A549 (cell line): ENCODE data around the gene RGPD8. TPM values are rescaled to one million over a fixed set of nuclear protein-coding genes. Genes with fewer than 3 reads are reported as not detected.

Experiments
- ATAC-seq, 2 experiments: fragments of 200-7000 bp in 1 of 2; fragments of >200 bp in 1 of 2; cut with Nextera tagmentation in 1 of 2; cut with Tn5 transposase in 1 of 2; 3 replicates each; pipeline versions ENCODE4 v1.8.0 to v1.9.1; 2018 to 2020; ENCODE audit warnings: mild to moderate bottlenecking in 1 of 2, moderate library complexity in 1 of 2
- CTCF ChIA-PET: fragments of 300-600 bp; sonication (Branson Sonifier 250); formaldehyde crosslinking; extraction: SDS; loops from one replicate; lab custom pipeline; 2021; ENCODE audit warnings: antibody characterized with exemption, inconsistent platforms; lab: Yijun Ruan, JAX
- POLR2A ChIA-PET: fragments of 350-600 bp; formaldehyde crosslinking; extraction: SDS; loops from one replicate; lab custom pipeline; 2021; ENCODE audit warnings: antibody characterized with exemption, inconsistent platforms; lab: Yijun Ruan, JAX
- DNase-seq, 2 experiments: peaks; one replicate each; pipeline versions ENCODE4 v3.0.0 to v3.0.0-alpha.2; 2011 to 2016; ENCODE audit warnings: low read depth in 1 of 2, low spot score in 1 of 2
- FAIRE-seq: peaks from 2 replicates; lab custom pipeline; 2011; peaks lifted over from hg19 to GRCh38; lab: Jason Lieb, UNC
- H3K27ac ChIP-seq, 2 experiments: fragments of >200 bp; sonication (Bioruptor Twin); formaldehyde crosslinking; 3 replicates each; pipeline ENCODE4 v1.5.1; 2016 to 2017
- H3K4me1 ChIP-seq: fragments of >200 bp; sonication (Bioruptor Twin); formaldehyde crosslinking; 3 replicates; pipeline ENCODE4 v1.6.1; 2016
- H3K4me2 ChIP-seq: fragments of >200 bp; sonication (Bioruptor Twin); formaldehyde crosslinking; 3 replicates; pipeline ENCODE4 v1.6.1; 2016
- H3K4me3 ChIP-seq: fragments of >200 bp; sonication (Bioruptor Twin); formaldehyde crosslinking; 3 replicates; pipeline ENCODE4 v1.5.1; 2016
- H3K9me3 ChIP-seq: fragments of >200 bp; sonication (Bioruptor Twin); formaldehyde crosslinking; 3 replicates; pipeline ENCODE4 v1.6.1; 2016
- BHLHE40 ChIP-seq: IDR thresholded peaks from 2 replicates; pipeline ENCODE4 v1.6.1; 2012; ENCODE audit warnings: low read depth, low read length, inconsistent platforms
- CBX2 ChIP-seq: fragments of 200-600 bp; sonication (generic); IDR thresholded peaks from 2 replicates; pipeline ENCODE4 v1.6.1; 2016; ENCODE audit warnings: low read depth, mild to moderate bottlenecking, borderline replicate concordance
- CBX8 ChIP-seq: fragments of 200-600 bp; sonication (generic); IDR thresholded peaks from 2 replicates; pipeline ENCODE4 v1.6.1; 2016
- CEBPB ChIP-seq, 2 experiments: fragments of >200 bp in 1 of 2; sonication (Bioruptor Twin) in 1 of 2; formaldehyde crosslinking in 1 of 2; IDR thresholded peaks; 2 replicates each; pipeline ENCODE4 v1.6.1; 2012 to 2016
- CHD2 ChIP-seq: fragments of 150-350 bp; IDR thresholded peaks from 2 replicates; pipeline ENCODE4 v1.6.1; 2014; ENCODE audit warnings: low read length; ENCODE audit not compliant: partially characterized antibody
- CHD4 ChIP-seq: fragments of 200-600 bp; sonication (generic); IDR thresholded peaks from 2 replicates; pipeline ENCODE4 v1.6.1; 2016; ENCODE audit warnings: antibody characterized with exemption, mild to moderate bottlenecking, borderline replicate concordance
- EHF ChIP-seq: fragments of 250-450 bp; sonication (Bioruptor Pico); IDR thresholded peaks from 2 replicates; pipeline ENCODE4 v1.5.0; 2020; ENCODE audit warnings: mild to moderate bottlenecking
- EHMT2 ChIP-seq: fragments of 200-600 bp; sonication (generic); IDR thresholded peaks from 2 replicates; pipeline ENCODE4 v1.6.1; 2016; ENCODE audit warnings: antibody characterized with exemption, low read depth, mild to moderate bottlenecking, moderate library complexity
- ESRRA ChIP-seq: fragments of 150-350 bp; IDR thresholded peaks from 2 replicates; pipeline ENCODE4 v1.6.1; 2014; ENCODE audit warnings: mild to moderate bottlenecking, low read length, borderline replicate concordance
- GATA3 ChIP-seq: IDR thresholded peaks from 2 replicates; pipeline ENCODE4 v1.6.1; 2012; ENCODE audit warnings: borderline replicate concordance
- HEYL ChIP-seq: fragments of 250-450 bp; sonication (Bioruptor Pico); IDR thresholded peaks from 2 replicates; pipeline ENCODE4 v1.8.0; 2021; ENCODE audit warnings: mild to moderate bottlenecking, moderate library complexity
- HOXA7 ChIP-seq: fragments of 250-450 bp; sonication (Bioruptor Pico); IDR thresholded peaks from 2 replicates; pipeline ENCODE4 v1.5.0; 2020; ENCODE audit warnings: mild to moderate bottlenecking, moderate library complexity
- HOXB5 ChIP-seq: fragments of 250-450 bp; sonication (Bioruptor Pico); IDR thresholded peaks from 2 replicates; pipeline ENCODE4 v1.5.0; 2020; ENCODE audit warnings: mild to moderate bottlenecking, moderate library complexity
- KDM5A ChIP-seq: fragments of 200-600 bp; sonication (generic); IDR thresholded peaks from 2 replicates; pipeline ENCODE4 v1.6.1; 2016; ENCODE audit warnings: antibody characterized with exemption, mild to moderate bottlenecking
- MAFK ChIP-seq: fragments of 450-650 bp; IDR thresholded peaks from 2 replicates; pipeline ENCODE4 v1.6.1; 2014; ENCODE audit not compliant: partially characterized antibody
- MAZ ChIP-seq: fragments of 150-350 bp; IDR thresholded peaks from 2 replicates; pipeline ENCODE4 v1.6.1; 2014; ENCODE audit warnings: antibody characterized with exemption, low read depth, low read length, borderline replicate concordance
- NFE2L2 ChIP-seq: fragments of 150-350 bp; conservative IDR thresholded peaks from 2 replicates; pipeline ENCODE4 v1.6.1; 2014; ENCODE audit warnings: low read length
- PHF8 ChIP-seq: fragments of 200-600 bp; sonication (generic); IDR thresholded peaks from 2 replicates; pipeline ENCODE4 v1.6.1; 2016; ENCODE audit warnings: low read depth, mild to moderate bottlenecking, antibody characterized with exemption, moderate library complexity, borderline replicate concordance
- RAD21 ChIP-seq, 2 experiments: fragments of >200 bp in 1 of 2; sonication (Bioruptor Twin) in 1 of 2; formaldehyde crosslinking in 1 of 2; IDR thresholded peaks in 1 of 2; conservative IDR thresholded peaks in 1 of 2; 2 replicates in 1 of 2; 3 replicates in 1 of 2; pipeline ENCODE4 v1.6.1; 2012 to 2018; ENCODE audit warnings: inconsistent platforms in 1 of 2
- RCOR1 ChIP-seq: fragments of 150-350 bp; IDR thresholded peaks from 2 replicates; pipeline ENCODE4 v1.6.1; 2014; ENCODE audit warnings: antibody characterized with exemption, low read length, low read depth
- RFX5 ChIP-seq: fragments of 450-650 bp; IDR thresholded peaks from 2 replicates; pipeline ENCODE4 v1.7.1; 2014; ENCODE audit warnings: antibody characterized with exemption, mild to moderate bottlenecking, moderate library complexity
- RNF2 ChIP-seq: fragments of 200-600 bp; sonication (generic); IDR thresholded peaks from 2 replicates; pipeline ENCODE4 v1.6.1; 2016; ENCODE audit warnings: low read depth, mild to moderate bottlenecking, antibody characterized with exemption, moderate library complexity, borderline replicate concordance
- TFCP2L1 ChIP-seq: fragments of 250-450 bp; sonication (Bioruptor Pico); IDR thresholded peaks from 2 replicates; pipeline ENCODE4 v1.5.0; 2021; ENCODE audit warnings: mild to moderate bottlenecking
- ZC3H11A ChIP-seq: fragments of 450-650 bp; IDR thresholded peaks from 2 replicates; pipeline ENCODE4 v1.6.1; 2014; ENCODE audit warnings: antibody characterized with exemption, mild to moderate bottlenecking
- ZSCAN20 ChIP-seq: fragments of 250-450 bp; sonication (Bioruptor Pico); IDR thresholded peaks from 2 replicates; pipeline ENCODE4 v1.8.0; 2022; ENCODE audit warnings: mild to moderate bottlenecking, moderate library complexity
- WGBS: methylation state at CpG from one replicate; pipeline ENCODE4 v1.1.6; 2017; ENCODE audit errors: missing lambda C conversion rate; 5-methylcytosine and 5-hydroxymethylcytosine counted together
- polyA plus RNA-seq, 4 experiments: library from polyadenylated mRNA; depleted of rRNA in 3 of 4; stranded (reverse); fragments of >200 nt; fragmentation: RNase III in 1 of 4; extraction: RNeasy Plus Mini Kit Qiagen cat#74134 plus additional on column Dnase treatment in 1 of 4; gene quantifications; 2 replicates in 3 of 4; 3 replicates in 1 of 4; pipeline ENCODE4 v1.2.3, GENCODE V29; 2011 to 2017
- TF ChIP-seq, protein P1 (sequence below): fragments of >200 bp; sonication (Bioruptor Twin); formaldehyde crosslinking; IDR thresholded peaks from 3 replicates; pipeline ENCODE4 v1.5.1; 2016
- TF ChIP-seq, protein P2 (sequence below): IDR thresholded peaks from 2 replicates; pipeline ENCODE4 v1.6.1; 2012; ENCODE audit warnings: low read depth, borderline replicate concordance
- TF ChIP-seq, protein P3 (sequence below): IDR thresholded peaks from 2 replicates; pipeline ENCODE4 v1.6.1; 2012
- TF ChIP-seq, protein P4 (sequence below): IDR thresholded peaks from 2 replicates; pipeline ENCODE4 v1.6.1; 2012

The RGPD8 gene
- polyA plus RNA-seq, 2 of the 4 experiments (the other 2 are of a cell fraction): 2.7 to 7.6 TPM

DNA sequence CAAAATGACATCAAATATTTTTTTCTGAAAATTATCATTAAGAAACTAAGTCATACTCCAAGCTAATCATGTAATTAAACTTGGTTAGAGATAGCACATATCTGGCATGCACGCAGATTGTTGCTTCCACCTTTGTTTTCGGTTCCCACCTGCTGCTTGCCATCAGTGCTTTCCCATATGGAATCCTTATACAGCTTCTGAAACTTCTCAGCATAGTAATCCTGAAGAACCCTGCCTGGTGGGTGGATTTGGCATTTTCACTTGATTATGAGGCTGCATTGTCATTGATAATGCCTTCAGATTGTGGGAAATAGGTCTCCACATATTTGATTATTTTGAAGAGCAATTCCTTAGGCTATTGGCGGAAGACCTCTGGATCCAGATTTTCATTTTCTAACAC lies 110.5 kb downstream of the RGPD8 start:
- Histone ChIP-seq H3K4me1 (peaks cover 2% of the 10 kb centered on the region; the same call in 1 of the 3 replicates), H3K9me3 (no peaks in the 10 kb centered on the region)
- no peak for ATAC-seq
- no peak for TF ChIP-seq HOXA7
- TF ChIP-seq, protein P1, sequence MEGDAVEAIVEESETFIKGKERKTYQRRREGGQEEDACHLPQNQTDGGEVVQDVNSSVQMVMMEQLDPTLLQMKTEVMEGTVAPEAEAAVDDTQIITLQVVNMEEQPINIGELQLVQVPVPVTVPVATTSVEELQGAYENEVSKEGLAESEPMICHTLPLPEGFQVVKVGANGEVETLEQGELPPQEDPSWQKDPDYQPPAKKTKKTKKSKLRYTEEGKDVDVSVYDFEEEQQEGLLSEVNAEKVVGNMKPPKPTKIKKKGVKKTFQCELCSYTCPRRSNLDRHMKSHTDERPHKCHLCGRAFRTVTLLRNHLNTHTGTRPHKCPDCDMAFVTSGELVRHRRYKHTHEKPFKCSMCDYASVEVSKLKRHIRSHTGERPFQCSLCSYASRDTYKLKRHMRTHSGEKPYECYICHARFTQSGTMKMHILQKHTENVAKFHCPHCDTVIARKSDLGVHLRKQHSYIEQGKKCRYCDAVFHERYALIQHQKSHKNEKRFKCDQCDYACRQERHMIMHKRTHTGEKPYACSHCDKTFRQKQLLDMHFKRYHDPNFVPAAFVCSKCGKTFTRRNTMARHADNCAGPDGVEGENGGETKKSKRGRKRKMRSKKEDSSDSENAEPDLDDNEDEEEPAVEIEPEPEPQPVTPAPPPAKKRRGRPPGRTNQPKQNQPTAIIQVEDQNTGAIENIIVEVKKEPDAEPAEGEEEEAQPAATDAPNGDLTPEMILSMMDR: no peak
- no peak for TF ChIP-seq CHD4
- no peak for TF ChIP-seq CBX8
- TF ChIP-seq PHF8: no peak
- TF ChIP-seq HEYL: no peak
- TF ChIP-seq ESRRA: no peak
- TF ChIP-seq RCOR1: no peak
- no peak for TF ChIP-seq MAFK
- TF ChIP-seq RAD21 (conservative IDR thresholded peaks at IDR 0.05 in 1 of 2, IDR thresholded peaks at IDR 0.05 in 1 of 2): no peak
- TF ChIP-seq TFCP2L1 (CRISPR knock-in tag): no peak
- no peak for TF ChIP-seq CEBPB (IDR thresholded peaks at IDR 0.05)
- TF ChIP-seq, protein P2, sequence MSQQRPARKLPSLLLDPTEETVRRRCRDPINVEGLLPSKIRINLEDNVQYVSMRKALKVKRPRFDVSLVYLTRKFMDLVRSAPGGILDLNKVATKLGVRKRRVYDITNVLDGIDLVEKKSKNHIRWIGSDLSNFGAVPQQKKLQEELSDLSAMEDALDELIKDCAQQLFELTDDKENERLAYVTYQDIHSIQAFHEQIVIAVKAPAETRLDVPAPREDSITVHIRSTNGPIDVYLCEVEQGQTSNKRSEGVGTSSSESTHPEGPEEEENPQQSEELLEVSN: no peak
- TF ChIP-seq BHLHE40: no peak
- TF ChIP-seq, all 56 proteins: peak for 0
- H3K4me3 ChIP-seq: no peak overlapping the region
- POLR2A ChIA-PET: no interaction called here
- DNase-seq: no peak
- FAIRE-seq: no peak
- 96% methylated on average over 3 of the region's 3 CpGs for WGBS
- H3K27ac ChIP-seq: no peak overlapping the region
- H3K4me2 ChIP-seq: no peak overlapping the region
- CTCF ChIA-PET: no interaction called here

DNA sequence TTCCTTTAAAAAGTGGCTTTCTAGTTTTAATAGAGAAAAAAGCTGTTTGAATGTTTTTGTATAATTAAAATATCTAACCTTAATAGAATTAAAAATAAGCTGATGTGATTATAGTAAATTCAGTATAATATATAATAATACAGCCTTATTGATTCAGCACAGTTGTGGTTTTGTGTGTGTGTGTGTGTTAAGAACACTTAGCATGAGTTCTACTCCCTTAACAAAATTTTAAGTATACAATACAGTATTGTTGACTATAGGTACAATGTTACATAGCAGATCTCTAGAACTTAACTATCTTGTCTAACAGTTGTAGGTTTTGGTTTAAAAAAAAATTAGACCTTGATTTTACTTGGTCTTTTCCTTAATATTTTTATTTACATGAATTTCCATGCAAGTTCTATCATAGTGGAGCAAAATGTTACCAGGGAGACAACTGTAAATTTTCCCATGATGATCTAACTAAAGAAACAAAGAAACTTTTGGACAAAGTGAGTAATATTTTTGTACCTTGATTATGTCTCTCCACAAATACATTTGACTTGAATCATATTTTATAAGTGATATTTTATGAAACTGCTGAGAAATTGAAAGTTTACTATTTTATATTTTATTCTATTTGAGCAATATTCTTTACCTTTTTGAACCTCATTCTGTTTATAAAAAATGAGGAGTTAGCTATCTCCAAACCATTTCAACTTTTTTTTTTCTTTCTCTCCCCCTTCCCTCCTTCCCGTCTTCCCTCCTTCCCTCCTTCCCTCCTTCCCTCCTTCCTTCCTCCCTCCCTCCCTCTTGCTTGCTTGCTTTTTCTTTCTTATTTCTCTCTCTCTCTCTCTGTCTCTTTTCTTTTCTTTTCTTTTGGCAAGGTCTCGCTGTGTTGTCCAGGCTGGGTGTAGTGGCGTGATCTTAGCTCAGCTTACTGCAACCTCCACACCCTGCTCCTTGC lies 111.8 kb downstream of the RGPD8 start:
- DNase-seq (no peak), FAIRE-seq (no peak), ATAC-seq (no peak)
- H3K4me1 ChIP-seq: peaks cover 9% of the 10 kb centered on the region; the same call in 1 of the 3 replicates
- no peak overlapping the region for H3K4me2 ChIP-seq
- TF ChIP-seq GATA3 (no peak), RFX5 (no peak), EHF (CRISPR knock-in tag) (no peak), EHMT2 (no peak), CBX2 (no peak), MAZ (no peak), CHD2 (no peak), TFCP2L1 (CRISPR knock-in tag) (no peak), ZC3H11A (no peak), NFE2L2 (no peak), KDM5A (no peak), HOXB5 (CRISPR knock-in tag) (no peak), RAD21 (conservative IDR thresholded peaks at IDR 0.05 in 1 of 2, IDR thresholded peaks at IDR 0.05 in 1 of 2) (no peak), ZSCAN20 (no peak), RNF2 (no peak)
- TF ChIP-seq, protein P3, sequence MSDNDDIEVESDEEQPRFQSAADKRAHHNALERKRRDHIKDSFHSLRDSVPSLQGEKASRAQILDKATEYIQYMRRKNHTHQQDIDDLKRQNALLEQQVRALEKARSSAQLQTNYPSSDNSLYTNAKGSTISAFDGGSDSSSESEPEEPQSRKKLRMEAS: no peak
- TF ChIP-seq, protein P4, sequence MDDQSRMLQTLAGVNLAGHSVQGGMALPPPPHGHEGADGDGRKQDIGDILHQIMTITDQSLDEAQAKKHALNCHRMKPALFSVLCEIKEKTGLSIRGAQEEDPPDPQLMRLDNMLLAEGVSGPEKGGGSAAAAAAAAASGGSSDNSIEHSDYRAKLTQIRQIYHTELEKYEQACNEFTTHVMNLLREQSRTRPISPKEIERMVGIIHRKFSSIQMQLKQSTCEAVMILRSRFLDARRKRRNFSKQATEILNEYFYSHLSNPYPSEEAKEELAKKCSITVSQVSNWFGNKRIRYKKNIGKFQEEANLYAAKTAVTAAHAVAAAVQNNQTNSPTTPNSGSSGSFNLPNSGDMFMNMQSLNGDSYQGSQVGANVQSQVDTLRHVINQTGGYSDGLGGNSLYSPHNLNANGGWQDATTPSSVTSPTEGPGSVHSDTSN: no peak
- TF ChIP-seq, protein P2: no peak
- H3K4me3 ChIP-seq: no peak overlapping the region
- H3K27ac ChIP-seq: no peak overlapping the region
- H3K9me3 ChIP-seq: no peaks in the 10 kb centered on the region
- WGBS: 81% methylated on average over 3 of the region's 3 CpGs
- ChIA-PET CTCF (interaction anchor here (0.7 kb wide), 1 partner anchor 62 kb away, joined by 3 read pairs; no protein-coding TSS in a partner anchor), POLR2A (no interaction called here)
